ENCODE data around the gene MYH3. TPM values are rescaled to one million over a fixed set of nuclear protein-coding genes. Genes with fewer than 3 reads are reported as not detected.

MYH3 gene
- total and polyA plus RNA-seq, 10 of the 15 experiments (the other 5 are each of a cell fraction or from before 2014, with no cell fraction given): 0.14 to 1.4 (median 0.71) TPM

DNA sequence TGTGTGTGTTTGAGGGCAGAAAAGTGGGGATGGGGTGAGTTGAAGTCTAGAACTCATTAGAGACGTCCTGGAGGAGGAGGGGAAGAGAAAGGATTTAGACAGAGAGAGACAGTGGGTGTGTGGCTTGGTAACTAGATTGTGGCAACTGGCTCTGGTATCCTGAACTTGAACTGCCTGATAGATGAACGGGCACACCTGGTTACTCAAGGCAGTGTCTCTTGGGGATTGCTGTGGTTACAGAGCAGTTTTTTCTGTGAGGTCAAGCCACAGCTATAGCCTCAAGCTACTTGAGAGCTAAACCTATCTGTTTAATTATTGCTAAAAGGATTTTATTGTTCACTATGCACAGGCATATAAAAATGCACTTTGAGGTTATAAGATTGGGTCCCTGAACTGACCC is 77.8 kb downstream of the MYH3 start (continued):
- TF ChIP-seq, protein P1, sequence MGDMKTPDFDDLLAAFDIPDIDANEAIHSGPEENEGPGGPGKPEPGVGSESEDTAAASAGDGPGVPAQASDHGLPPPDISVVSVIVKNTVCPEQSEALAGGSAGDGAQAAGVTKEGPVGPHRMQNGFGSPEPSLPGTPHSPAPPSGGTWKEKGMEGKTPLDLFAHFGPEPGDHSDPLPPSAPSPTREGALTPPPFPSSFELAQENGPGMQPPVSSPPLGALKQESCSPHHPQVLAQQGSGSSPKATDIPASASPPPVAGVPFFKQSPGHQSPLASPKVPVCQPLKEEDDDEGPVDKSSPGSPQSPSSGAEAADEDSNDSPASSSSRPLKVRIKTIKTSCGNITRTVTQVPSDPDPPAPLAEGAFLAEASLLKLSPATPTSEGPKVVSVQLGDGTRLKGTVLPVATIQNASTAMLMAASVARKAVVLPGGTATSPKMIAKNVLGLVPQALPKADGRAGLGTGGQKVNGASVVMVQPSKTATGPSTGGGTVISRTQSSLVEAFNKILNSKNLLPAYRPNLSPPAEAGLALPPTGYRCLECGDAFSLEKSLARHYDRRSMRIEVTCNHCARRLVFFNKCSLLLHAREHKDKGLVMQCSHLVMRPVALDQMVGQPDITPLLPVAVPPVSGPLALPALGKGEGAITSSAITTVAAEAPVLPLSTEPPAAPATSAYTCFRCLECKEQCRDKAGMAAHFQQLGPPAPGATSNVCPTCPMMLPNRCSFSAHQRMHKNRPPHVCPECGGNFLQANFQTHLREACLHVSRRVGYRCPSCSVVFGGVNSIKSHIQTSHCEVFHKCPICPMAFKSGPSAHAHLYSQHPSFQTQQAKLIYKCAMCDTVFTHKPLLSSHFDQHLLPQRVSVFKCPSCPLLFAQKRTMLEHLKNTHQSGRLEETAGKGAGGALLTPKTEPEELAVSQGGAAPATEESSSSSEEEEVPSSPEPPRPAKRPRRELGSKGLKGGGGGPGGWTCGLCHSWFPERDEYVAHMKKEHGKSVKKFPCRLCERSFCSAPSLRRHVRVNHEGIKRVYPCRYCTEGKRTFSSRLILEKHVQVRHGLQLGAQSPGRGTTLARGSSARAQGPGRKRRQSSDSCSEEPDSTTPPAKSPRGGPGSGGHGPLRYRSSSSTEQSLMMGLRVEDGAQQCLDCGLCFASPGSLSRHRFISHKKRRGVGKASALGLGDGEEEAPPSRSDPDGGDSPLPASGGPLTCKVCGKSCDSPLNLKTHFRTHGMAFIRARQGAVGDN (IDR thresholded peaks at IDR 0.05): no peak
- TF ChIP-seq YBX1 (IDR thresholded peaks at IDR 0.05) (no peak), MYC (IDR thresholded peaks at IDR 0.05; ENCODE audit: insufficient read depth, insufficient read length, insufficient replicate concordance, low read length, severe bottlenecking) (no peak), ZNF24 (IDR thresholded peaks at IDR 0.05) (no peak)

Other genes starting within 250 kb of the MYH3 start
Only the 7 nearest of the 9 such genes appear.
- gene MYH1, start 138.8 kb downstream of the MYH3 start, total RNA-seq (2014; rRNA removed): not detected in 2 replicates
- not detected in 2 replicates for gene MYH1, start 138.8 kb downstream of the MYH3 start, total RNA-seq (2014; rRNA removed; fragmentation: Illumina TruSeq; extraction: Trizol)
- gene MYH1, start 138.8 kb downstream of the MYH3 start, total RNA-seq (2021): not detected in 2 replicates
- 0.01 TPM in 1 of 2 replicates, not detected in the other for gene MYH1, start 138.8 kb downstream of the MYH3 start, polyA plus RNA-seq (2011; rRNA removed)
- gene MYH1, start 138.8 kb downstream of the MYH3 start, polyA plus RNA-seq (2014; fragmentation: Illumina TruSeq; extraction: Trizol): not detected in 2 replicates
- not detected for gene MYH1, start 138.8 kb downstream of the MYH3 start, polyA plus RNA-seq (2014; fragmentation: Nextera tagmentation; extraction: Ambion mirVana)
- not detected in 2 replicates for gene MYH1, start 138.8 kb downstream of the MYH3 start, polyA plus RNA-seq (2014; rRNA removed)
- not detected for gene MYH1, start 138.8 kb downstream of the MYH3 start, polyA plus RNA-seq (2016; fragmentation: Nextera tagmentation; extraction: Ambion mirVana)
- not detected in 2 replicates for gene MYH2, start 107.7 kb downstream of the MYH3 start, total RNA-seq (2014; rRNA removed)
- gene MYH2, start 107.7 kb downstream of the MYH3 start, total RNA-seq (2014; rRNA removed; fragmentation: Illumina TruSeq; extraction: Trizol): not detected in 2 replicates
- not detected in 2 replicates for gene MYH2, start 107.7 kb downstream of the MYH3 start, total RNA-seq (2021)
- not detected in 2 replicates for gene MYH2, start 107.7 kb downstream of the MYH3 start, polyA plus RNA-seq (2011; rRNA removed)
- gene MYH2, start 107.7 kb downstream of the MYH3 start, polyA plus RNA-seq (2014; fragmentation: Illumina TruSeq; extraction: Trizol): not detected in 2 replicates
- gene MYH2, start 107.7 kb downstream of the MYH3 start, polyA plus RNA-seq (2014; fragmentation: Nextera tagmentation; extraction: Ambion mirVana): not detected
- gene MYH2, start 107.7 kb downstream of the MYH3 start, polyA plus RNA-seq (2014; rRNA removed): not detected in 2 replicates
- gene MYH2, start 107.7 kb downstream of the MYH3 start, polyA plus RNA-seq (2016; fragmentation: Nextera tagmentation; extraction: Ambion mirVana): not detected
- gene SCO1, start 40.2 kb upstream of the MYH3 start, total RNA-seq (2014; rRNA removed): 71.4 and 73.0 TPM in 2 replicates
- gene SCO1, start 40.2 kb upstream of the MYH3 start, total RNA-seq (2014; rRNA removed; fragmentation: Illumina TruSeq; extraction: Trizol): 25.3 and 29.4 TPM in 2 replicates
- 43.1 and 43.5 TPM in 2 replicates for gene SCO1, start 40.2 kb upstream of the MYH3 start, total RNA-seq (2021)
- 32.6 and 42.4 TPM in 2 replicates for gene SCO1, start 40.2 kb upstream of the MYH3 start, polyA plus RNA-seq (2011; rRNA removed)
- 25.3 and 25.4 TPM in 2 replicates for gene SCO1, start 40.2 kb upstream of the MYH3 start, polyA plus RNA-seq (2014; fragmentation: Illumina TruSeq; extraction: Trizol)
- gene SCO1, start 40.2 kb upstream of the MYH3 start, polyA plus RNA-seq (2014; fragmentation: Nextera tagmentation; extraction: Ambion mirVana): 10 to 100 TPM in 1 of 2 experiments, 1 to 10 TPM in 1; 8.2 to 24.8 TPM
- 41.7 and 50.9 TPM in 2 replicates for gene SCO1, start 40.2 kb upstream of the MYH3 start, polyA plus RNA-seq (2014; rRNA removed)
- 10 to 100 TPM; 64.7 to 68.1 TPM for gene SCO1, start 40.2 kb upstream of the MYH3 start, polyA plus RNA-seq (2016; fragmentation: Nextera tagmentation; extraction: Ambion mirVana)
- gene ADPRM, start 40.3 kb upstream of the MYH3 start, total RNA-seq (2014; rRNA removed): 8.7 TPM in 2 replicates
- gene ADPRM, start 40.3 kb upstream of the MYH3 start, total RNA-seq (2014; rRNA removed; fragmentation: Illumina TruSeq; extraction: Trizol): 11.0 and 11.7 TPM in 2 replicates
- 7.1 TPM in 2 replicates for gene ADPRM, start 40.3 kb upstream of the MYH3 start, total RNA-seq (2021)
- 13.8 and 18.4 TPM in 2 replicates for gene ADPRM, start 40.3 kb upstream of the MYH3 start, polyA plus RNA-seq (2011; rRNA removed)
- 8.8 and 11.4 TPM in 2 replicates for gene ADPRM, start 40.3 kb upstream of the MYH3 start, polyA plus RNA-seq (2014; fragmentation: Illumina TruSeq; extraction: Trizol)
- 10 to 100 TPM; 14.2 to 18.4 TPM for gene ADPRM, start 40.3 kb upstream of the MYH3 start, polyA plus RNA-seq (2014; fragmentation: Nextera tagmentation; extraction: Ambion mirVana)
- 5.4 and 7.5 TPM in 2 replicates for gene ADPRM, start 40.3 kb upstream of the MYH3 start, polyA plus RNA-seq (2014; rRNA removed)
- gene ADPRM, start 40.3 kb upstream of the MYH3 start, polyA plus RNA-seq (2016; fragmentation: Nextera tagmentation; extraction: Ambion mirVana): 1 to 10 TPM; 8.0 to 8.3 TPM
- 0.06 TPM in 1 of 2 replicates, not detected in the other for gene TMEM220, start 72.7 kb upstream of the MYH3 start, total RNA-seq (2014; rRNA removed)
- gene TMEM220, start 72.7 kb upstream of the MYH3 start, total RNA-seq (2014; rRNA removed; fragmentation: Illumina TruSeq; extraction: Trizol): 0.04 TPM in 1 of 2 replicates, not detected in the other
- gene TMEM220, start 72.7 kb upstream of the MYH3 start, total RNA-seq (2021): not detected in 2 replicates
- 0.05 TPM in 1 of 2 replicates, not detected in the other for gene TMEM220, start 72.7 kb upstream of the MYH3 start, polyA plus RNA-seq (2011; rRNA removed)
- 0.04 TPM in 1 of 2 replicates, not detected in the other for gene TMEM220, start 72.7 kb upstream of the MYH3 start, polyA plus RNA-seq (2014; fragmentation: Illumina TruSeq; extraction: Trizol)
- gene TMEM220, start 72.7 kb upstream of the MYH3 start, polyA plus RNA-seq (2014; fragmentation: Nextera tagmentation; extraction: Ambion mirVana): under 1 TPM; 0.02 to 0.07 TPM
- gene TMEM220, start 72.7 kb upstream of the MYH3 start, polyA plus RNA-seq (2014; rRNA removed): 0.06 and 0.63 TPM in 2 replicates
- gene TMEM220, start 72.7 kb upstream of the MYH3 start, polyA plus RNA-seq (2016; fragmentation: Nextera tagmentation; extraction: Ambion mirVana): under 1 TPM; 0.17 to 0.30 TPM
- not detected in 2 replicates for gene TMEM238L, start 146.8 kb upstream of the MYH3 start, total RNA-seq (2014; rRNA removed)
- gene TMEM238L, start 146.8 kb upstream of the MYH3 start, total RNA-seq (2014; rRNA removed; fragmentation: Illumina TruSeq; extraction: Trizol): not detected in 2 replicates
- not detected in 2 replicates for gene TMEM238L, start 146.8 kb upstream of the MYH3 start, total RNA-seq (2021)
- not detected in 2 replicates for gene TMEM238L, start 146.8 kb upstream of the MYH3 start, polyA plus RNA-seq (2011; rRNA removed)
- gene TMEM238L, start 146.8 kb upstream of the MYH3 start, polyA plus RNA-seq (2014; fragmentation: Illumina TruSeq; extraction: Trizol): not detected in 2 replicates
- not detected for gene TMEM238L, start 146.8 kb upstream of the MYH3 start, polyA plus RNA-seq (2014; fragmentation: Nextera tagmentation; extraction: Ambion mirVana)
- gene TMEM238L, start 146.8 kb upstream of the MYH3 start, polyA plus RNA-seq (2014; rRNA removed): not detected in 2 replicates
- not detected for gene TMEM238L, start 146.8 kb upstream of the MYH3 start, polyA plus RNA-seq (2016; fragmentation: Nextera tagmentation; extraction: Ambion mirVana)
- not detected in 2 replicates for gene PIRT, start 180.8 kb upstream of the MYH3 start, total RNA-seq (2014; rRNA removed)
- not detected in 2 replicates for gene PIRT, start 180.8 kb upstream of the MYH3 start, total RNA-seq (2014; rRNA removed; fragmentation: Illumina TruSeq; extraction: Trizol)
- gene PIRT, start 180.8 kb upstream of the MYH3 start, total RNA-seq (2021): not detected in 2 replicates
- not detected in 2 replicates for gene PIRT, start 180.8 kb upstream of the MYH3 start, polyA plus RNA-seq (2011; rRNA removed)
- not detected in 2 replicates for gene PIRT, start 180.8 kb upstream of the MYH3 start, polyA plus RNA-seq (2014; fragmentation: Illumina TruSeq; extraction: Trizol)
- gene PIRT, start 180.8 kb upstream of the MYH3 start, polyA plus RNA-seq (2014; fragmentation: Nextera tagmentation; extraction: Ambion mirVana): not detected
- not detected in 2 replicates for gene PIRT, start 180.8 kb upstream of the MYH3 start, polyA plus RNA-seq (2014; rRNA removed)
- gene PIRT, start 180.8 kb upstream of the MYH3 start, polyA plus RNA-seq (2016; fragmentation: Nextera tagmentation; extraction: Ambion mirVana): not detected

Data from GM12878 (cell line).